ENCODE measurements around the gene NBEAL2. TPM values are rescaled to one million over a fixed set of nuclear protein-coding genes. Genes with fewer than 3 reads are reported as not detected.

Gene NBEAL2
- total RNA-seq, 1 donor = 3.5 TPM

DNA sequence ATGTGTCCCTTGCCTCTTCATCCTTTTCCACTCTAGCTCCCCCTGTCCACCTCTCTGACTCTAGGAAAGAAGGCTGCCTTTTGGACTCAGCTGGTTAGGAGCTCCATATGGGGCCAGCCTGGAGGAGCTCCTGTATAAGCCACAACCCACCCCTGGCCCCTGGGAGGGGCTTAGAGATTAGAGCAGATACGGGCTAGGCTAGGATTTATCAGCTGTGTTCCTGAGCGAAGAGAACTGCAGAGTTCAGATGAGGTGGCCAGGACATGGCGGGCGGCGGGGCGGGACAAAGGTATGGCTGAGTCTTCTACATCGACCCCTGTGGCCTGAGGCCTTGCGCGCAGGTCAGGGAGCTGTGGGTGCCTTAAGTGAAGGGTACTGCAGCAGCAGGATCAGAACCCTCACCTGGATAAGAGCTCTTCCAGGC, 7.9 kb downstream of the NBEAL2 start:
- DNase-seq (ENCODE audit: low read depth) = peak; percentile 77
- H3K4me3 ChIP-seq (ENCODE audit: low read depth, low read length) = no peak overlapping the region
- TF ChIP-seq, protein P1, sequence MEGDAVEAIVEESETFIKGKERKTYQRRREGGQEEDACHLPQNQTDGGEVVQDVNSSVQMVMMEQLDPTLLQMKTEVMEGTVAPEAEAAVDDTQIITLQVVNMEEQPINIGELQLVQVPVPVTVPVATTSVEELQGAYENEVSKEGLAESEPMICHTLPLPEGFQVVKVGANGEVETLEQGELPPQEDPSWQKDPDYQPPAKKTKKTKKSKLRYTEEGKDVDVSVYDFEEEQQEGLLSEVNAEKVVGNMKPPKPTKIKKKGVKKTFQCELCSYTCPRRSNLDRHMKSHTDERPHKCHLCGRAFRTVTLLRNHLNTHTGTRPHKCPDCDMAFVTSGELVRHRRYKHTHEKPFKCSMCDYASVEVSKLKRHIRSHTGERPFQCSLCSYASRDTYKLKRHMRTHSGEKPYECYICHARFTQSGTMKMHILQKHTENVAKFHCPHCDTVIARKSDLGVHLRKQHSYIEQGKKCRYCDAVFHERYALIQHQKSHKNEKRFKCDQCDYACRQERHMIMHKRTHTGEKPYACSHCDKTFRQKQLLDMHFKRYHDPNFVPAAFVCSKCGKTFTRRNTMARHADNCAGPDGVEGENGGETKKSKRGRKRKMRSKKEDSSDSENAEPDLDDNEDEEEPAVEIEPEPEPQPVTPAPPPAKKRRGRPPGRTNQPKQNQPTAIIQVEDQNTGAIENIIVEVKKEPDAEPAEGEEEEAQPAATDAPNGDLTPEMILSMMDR (IDR thresholded peaks at IDR 0.05; ENCODE audit: insufficient read depth, low read depth, low read length) = no peak

DNA sequence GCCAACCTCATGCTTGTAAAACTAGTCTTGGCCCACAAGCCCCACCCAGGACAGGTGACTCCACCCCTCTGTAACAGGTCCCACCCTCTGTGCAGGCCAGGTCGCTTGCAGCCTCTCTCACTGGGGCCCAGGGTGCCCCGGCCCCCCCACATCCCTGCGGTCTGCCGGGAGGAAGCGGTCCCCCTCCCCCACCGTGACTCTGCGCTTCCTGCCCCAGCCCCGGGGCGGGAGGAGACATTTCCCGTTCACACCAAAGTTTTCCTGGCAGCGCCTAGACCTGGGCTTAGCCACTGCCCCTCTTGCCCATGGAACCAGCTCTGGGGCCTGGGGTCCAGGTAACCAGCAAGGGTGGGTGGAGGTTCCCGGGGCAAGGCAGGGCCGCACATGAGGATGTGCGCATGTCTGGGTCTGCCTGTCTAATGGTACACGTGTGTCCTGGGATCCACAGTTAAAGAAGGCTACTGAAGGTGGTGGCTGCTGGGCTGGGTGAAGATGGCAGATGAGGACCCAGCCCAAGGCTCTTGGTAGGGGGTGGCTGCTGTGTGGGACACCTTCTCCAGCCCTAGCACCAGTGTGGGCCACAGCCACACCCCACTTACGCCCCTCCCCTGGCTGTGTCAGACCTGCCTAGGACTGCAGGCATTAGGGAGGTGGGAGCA, 8.4 kb downstream of the NBEAL2 start:
- H3K4me3 ChIP-seq (ENCODE audit: low read depth, low read length) = no peak overlapping the region
- TF ChIP-seq, protein P1 (IDR thresholded peaks at IDR 0.05; ENCODE audit: insufficient read depth, low read depth, low read length) = no peak
- peak; percentile 33 for DNase-seq (ENCODE audit: low read depth)

DNA sequence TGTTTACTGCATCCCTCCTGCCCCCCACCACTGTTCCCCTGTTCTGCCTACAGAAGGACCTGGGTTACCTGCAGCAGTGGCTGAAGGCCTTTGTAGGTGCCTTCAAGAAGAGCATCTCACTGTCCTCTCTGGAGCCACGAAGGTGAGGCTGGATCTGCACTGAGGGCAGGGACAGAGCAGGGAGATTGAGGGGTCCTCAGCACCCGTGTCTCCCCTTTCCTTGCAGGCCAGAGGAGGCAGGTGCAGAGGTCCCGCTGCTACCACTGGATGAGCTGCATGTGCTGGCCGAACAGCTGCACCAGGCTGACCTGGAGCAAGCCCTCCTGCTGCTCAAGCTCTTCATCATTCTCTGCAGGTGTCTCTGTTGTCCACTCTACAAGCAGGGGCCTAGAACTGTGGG, 9.2 kb downstream of the NBEAL2 start:
- H3K4me3 ChIP-seq (ENCODE audit: low read depth, low read length) = no peak overlapping the region
- no peak for DNase-seq (ENCODE audit: low read depth)
- TF ChIP-seq, protein P1 (IDR thresholded peaks at IDR 0.05; ENCODE audit: insufficient read depth, low read depth, low read length) = no peak

DNA sequence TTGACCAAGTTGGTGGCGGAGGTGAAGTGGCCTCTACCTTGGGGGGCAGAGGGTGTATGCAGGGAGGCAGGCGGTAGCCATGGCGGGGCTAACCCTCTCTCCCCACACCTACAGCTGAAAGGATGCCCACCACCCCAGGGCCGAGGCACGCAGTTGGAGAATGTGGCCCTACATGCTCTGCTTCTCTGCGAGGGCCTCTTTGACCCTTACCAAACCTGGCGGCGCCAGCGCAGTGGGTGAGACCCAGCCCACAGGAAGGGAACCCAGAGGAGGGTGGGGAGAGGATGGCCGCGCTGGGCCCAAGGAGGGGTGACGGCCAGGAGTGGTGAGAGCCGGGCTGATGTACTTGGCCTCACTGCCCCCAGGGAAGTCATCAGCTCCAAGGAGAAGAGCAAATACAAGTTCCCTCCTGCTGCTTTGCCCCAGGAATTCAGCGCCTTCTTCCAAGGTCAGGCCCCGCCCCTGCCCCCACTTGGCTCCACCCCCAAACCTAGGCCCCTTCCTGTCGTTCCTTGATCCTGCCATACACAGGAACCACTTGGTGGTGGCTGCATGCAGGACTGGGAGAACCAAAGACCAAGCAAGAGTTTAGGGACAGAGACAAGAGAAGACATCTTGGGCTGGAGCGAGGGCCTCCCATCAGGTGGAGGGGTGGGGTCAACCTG, 9.8 kb downstream of the NBEAL2 start:
- TF ChIP-seq, protein P1 (IDR thresholded peaks at IDR 0.05; ENCODE audit: insufficient read depth, low read depth, low read length) = no peak
- no peak for DNase-seq (ENCODE audit: low read depth)
- no peak overlapping the region for H3K4me3 ChIP-seq (ENCODE audit: low read depth, low read length)

DNA sequence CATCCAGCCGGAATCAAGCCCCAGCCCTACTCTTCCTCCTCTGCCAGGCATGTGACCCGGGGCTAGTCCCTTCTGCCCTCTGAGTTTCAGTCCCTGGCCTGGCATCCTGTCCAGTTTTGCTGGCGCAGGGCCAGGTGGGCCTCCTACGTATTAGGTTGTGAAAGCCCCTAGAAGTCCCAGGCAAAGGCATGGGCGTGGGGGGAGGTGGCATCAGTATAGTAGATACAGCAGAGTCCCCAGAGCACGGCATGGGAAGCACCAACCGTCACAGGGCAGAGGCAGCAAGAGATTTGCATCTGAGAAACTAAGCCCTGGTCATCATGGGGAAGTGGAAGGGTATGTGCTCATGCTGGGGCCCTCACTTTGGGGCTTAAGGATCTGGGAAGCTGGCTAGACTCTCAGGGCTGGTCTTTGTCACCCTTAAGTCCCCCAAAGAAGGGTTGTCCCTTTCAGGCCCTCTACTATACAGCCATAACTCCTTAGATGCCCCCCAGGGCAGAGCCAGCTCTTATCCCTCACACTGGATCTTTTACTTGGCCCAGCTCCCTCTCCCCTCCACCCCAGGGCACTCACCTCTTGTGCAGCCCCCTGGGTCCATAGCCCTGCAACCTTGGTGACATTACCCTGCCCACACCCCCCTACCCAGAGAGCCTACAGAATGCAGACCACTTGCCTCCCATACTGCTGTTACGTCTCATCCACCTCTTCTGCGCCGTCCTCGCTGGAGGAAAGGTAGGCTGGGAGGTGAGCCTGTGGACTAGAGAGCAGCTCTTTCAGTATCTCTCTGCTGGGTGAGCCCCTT, 11.3 kb downstream of the NBEAL2 start:
- DNase-seq (ENCODE audit: low read depth) = no peak
- no peak overlapping the region for H3K4me3 ChIP-seq (ENCODE audit: low read depth, low read length)
- TF ChIP-seq, protein P1 (IDR thresholded peaks at IDR 0.05; ENCODE audit: insufficient read depth, low read depth, low read length) = no peak

DNA sequence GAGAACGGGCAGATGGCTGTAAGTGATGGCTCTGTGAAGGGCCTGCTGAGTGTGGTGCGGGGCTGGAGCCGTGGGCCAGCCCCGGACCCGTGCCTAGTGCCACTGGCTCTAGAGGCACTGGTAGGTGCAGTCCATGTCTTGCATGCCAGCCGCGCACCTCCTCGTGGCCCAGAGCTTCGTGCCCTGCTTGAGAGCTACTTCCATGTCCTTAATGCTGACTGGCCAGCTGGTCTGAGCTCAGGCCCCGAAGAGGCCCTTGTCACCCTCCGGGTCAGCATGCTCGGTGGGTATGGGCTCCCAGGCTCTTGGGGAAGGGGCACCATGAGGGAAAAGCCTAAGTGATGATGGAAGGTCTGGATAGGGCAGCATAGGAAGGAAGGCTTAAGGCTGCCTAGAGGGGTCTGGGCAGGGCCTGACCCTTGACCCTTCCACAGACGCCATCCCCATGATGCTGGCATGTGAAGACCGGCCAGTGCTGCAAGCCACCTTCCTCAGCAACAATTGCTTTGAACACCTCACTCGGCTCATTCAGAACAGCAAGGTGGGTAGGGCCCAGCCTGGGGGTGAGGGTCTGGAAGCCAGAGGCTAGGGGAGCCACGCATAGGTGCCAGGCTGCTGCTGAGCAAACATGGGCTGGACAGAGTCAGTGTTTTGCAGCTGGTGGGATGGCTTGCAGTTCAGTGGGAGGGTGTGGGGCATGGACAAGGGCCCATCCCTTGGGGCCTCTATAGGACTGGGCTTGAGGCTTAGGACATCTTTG, 12.1 kb downstream of the NBEAL2 start:
- DNase-seq (ENCODE audit: low read depth) = no peak
- TF ChIP-seq, protein P1 (IDR thresholded peaks at IDR 0.05; ENCODE audit: insufficient read depth, low read depth, low read length) = no peak
- no peak overlapping the region for H3K4me3 ChIP-seq (ENCODE audit: low read depth, low read length)
